ENCODE data around the gene SLC4A7. TPM values are rescaled to one million over a fixed set of nuclear protein-coding genes. Genes with fewer than 3 reads are reported as not detected.

SLC4A7 gene
- total and polyA plus RNA-seq, 10 of the 15 experiments (the other 5 are each of a cell fraction or from before 2014, with no cell fraction given) = 4.4 to 41.4 (median 18.3) TPM

DNA sequence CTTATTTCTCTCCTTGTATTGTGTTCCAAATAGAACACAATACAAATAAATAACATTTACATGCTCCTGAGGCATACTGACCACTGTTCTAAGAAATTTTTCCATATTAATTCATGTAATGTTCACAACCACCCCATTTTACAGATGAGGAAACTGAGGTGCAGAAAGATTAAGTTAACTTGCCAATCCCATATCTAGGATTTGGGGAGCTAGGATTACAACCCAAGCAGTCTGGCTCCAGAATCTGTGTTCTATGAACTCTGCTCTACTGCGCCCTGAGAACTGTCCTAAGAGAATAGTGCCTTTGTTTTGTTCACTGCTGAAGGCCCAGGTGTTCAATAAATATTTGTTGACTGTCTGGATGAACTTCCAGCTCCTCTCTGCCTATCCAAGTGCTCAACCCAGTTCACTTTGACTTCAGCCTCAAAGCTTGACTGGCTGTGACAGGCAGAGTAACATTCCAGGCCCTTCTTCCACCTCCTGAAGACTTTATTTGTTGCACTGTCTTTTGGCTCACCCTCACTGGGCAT lies 118.1 kb downstream of the SLC4A7 start:
- no peak overlapping the region for H3K4me2 ChIP-seq (ENCODE audit: control insufficient read depth, insufficient read depth)
- H3K36me3 ChIP-seq (ENCODE audit: control insufficient read depth in 2 of 2, insufficient read depth in 2 of 2, low read length in 1 of 2) = no peaks in the 10 kb centered on the region
- no peak overlapping the region for H3K9ac ChIP-seq (ENCODE audit: control insufficient read depth, insufficient read depth, low read length)
- no peaks in the 10 kb centered on the region for H3K9me3 ChIP-seq (replicated peaks; ENCODE audit: control insufficient read depth, insufficient read depth, low read length)
- H4K20me1 ChIP-seq (ENCODE audit: control insufficient read depth, insufficient read depth) = no peaks in the 10 kb centered on the region
- ChIA-PET RAD21 (ENCODE audit: unreplicated experiment) (interaction anchor here (0.6 to 0.7 kb wide), 4 partner anchors 9 to 360 kb away, joined by 3 to 4 read pairs (median 3); no protein-coding TSS in a partner anchor), SMC1A (ENCODE audit: uncharacterized antibody, unreplicated experiment) (interaction anchor here (0.8 to 3.2 kb wide), 5 partner anchors 8 to 315 kb away, joined by 3 to 16 read pairs (median 5); no protein-coding TSS in a partner anchor), POLR2A (interaction anchor here (0.7 kb wide), 1 partner anchor 598 kb away, joined by 6 read pairs; no protein-coding TSS in a partner anchor), CTCF (interaction anchor here (0.9 to 1.8 kb wide), 3 partner anchors 8 to 48 kb away, joined by 4 to 5 read pairs (median 5); no protein-coding TSS in a partner anchor)
- DNase-seq (ENCODE audit: low read depth, low spot score) (no peak), FAIRE-seq (no peak), ATAC-seq (no peak)
- BruUV-seq (replicated peaks) = no TSS peak
- in situ Hi-C loops (cut with MboI) = no loop called here
- no peak overlapping the region for H3K4me3 ChIP-seq
- no peak overlapping the region for H2AFZ ChIP-seq (ENCODE audit: control insufficient read depth, low read depth, low read length)
- H3K79me2 ChIP-seq (ENCODE audit: control insufficient read depth, insufficient read depth, low read length) = no peaks in the 10 kb centered on the region
- 50% methylated on average over 1 of the region's 1 CpG for WGBS (ENCODE audit: insufficient coverage, insufficient replicate concordance, low lambda C conversion rate, missing lambda C conversion rate)
- H3K4me1 ChIP-seq (ENCODE audit: control insufficient read depth, insufficient read depth, low read length) = no peaks in the 10 kb centered on the region
- H3K27ac ChIP-seq (ENCODE audit: control insufficient read depth, insufficient read depth) = no peak overlapping the region
- intact Hi-C loops (cut with micrococcal nuclease; ENCODE audit: unreplicated experiment) = no loop called here
- no peaks in the 10 kb centered on the region for H3K27me3 ChIP-seq (replicated peaks in 1 of 2; ENCODE audit: control insufficient read depth in 2 of 2, insufficient read depth in 2 of 2, low read length in 1 of 2)
- TF ChIP-seq, protein P1, sequence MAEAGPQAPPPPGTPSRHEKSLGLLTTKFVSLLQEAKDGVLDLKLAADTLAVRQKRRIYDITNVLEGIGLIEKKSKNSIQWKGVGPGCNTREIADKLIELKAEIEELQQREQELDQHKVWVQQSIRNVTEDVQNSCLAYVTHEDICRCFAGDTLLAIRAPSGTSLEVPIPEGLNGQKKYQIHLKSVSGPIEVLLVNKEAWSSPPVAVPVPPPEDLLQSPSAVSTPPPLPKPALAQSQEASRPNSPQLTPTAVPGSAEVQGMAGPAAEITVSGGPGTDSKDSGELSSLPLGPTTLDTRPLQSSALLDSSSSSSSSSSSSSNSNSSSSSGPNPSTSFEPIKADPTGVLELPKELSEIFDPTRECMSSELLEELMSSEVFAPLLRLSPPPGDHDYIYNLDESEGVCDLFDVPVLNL (IDR thresholded peaks at IDR 0.05; ENCODE audit: low read depth, low read length) = no peak
- TF ChIP-seq SUPT20H (IDR thresholded peaks at IDR 0.05; ENCODE audit: borderline replicate concordance, control insufficient read depth, low read depth, low read length) = no peak
- no peak for TF ChIP-seq HDAC2 (IDR thresholded peaks at IDR 0.05)
- TF ChIP-seq NR2C2 (IDR thresholded peaks at IDR 0.05; ENCODE audit: borderline replicate concordance, control insufficient read depth, insufficient read length, low read depth) = no peak
- TF ChIP-seq ETV6 (conservative IDR thresholded peaks at IDR 0.05 in 1 of 2, IDR thresholded peaks at IDR 0.05 in 1 of 2; ENCODE audit: borderline replicate concordance in 1 of 2, low read depth in 1 of 2) = no peak
- TF ChIP-seq, protein P2, sequence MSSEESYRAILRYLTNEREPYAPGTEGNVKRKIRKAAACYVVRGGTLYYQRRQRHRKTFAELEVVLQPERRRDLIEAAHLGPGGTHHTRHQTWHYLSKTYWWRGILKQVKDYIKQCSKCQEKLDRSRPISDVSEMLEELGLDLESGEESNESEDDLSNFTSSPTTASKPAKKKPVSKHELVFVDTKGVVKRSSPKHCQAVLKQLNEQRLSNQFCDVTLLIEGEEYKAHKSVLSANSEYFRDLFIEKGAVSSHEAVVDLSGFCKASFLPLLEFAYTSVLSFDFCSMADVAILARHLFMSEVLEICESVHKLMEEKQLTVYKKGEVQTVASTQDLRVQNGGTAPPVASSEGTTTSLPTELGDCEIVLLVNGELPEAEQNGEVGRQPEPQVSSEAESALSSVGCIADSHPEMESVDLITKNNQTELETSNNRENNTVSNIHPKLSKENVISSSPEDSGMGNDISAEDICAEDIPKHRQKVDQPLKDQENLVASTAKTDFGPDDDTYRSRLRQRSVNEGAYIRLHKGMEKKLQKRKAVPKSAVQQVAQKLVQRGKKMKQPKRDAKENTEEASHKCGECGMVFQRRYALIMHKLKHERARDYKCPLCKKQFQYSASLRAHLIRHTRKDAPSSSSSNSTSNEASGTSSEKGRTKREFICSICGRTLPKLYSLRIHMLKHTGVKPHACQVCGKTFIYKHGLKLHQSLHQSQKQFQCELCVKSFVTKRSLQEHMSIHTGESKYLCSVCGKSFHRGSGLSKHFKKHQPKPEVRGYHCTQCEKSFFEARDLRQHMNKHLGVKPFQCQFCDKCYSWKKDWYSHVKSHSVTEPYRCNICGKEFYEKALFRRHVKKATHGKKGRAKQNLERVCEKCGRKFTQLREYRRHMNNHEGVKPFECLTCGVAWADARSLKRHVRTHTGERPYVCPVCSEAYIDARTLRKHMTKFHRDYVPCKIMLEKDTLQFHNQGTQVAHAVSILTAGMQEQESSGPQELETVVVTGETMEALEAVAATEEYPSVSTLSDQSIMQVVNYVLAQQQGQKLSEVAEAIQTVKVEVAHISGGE (CRISPR knock-in tag; IDR thresholded peaks at IDR 0.05) = no peak
- TF ChIP-seq, protein P3, sequence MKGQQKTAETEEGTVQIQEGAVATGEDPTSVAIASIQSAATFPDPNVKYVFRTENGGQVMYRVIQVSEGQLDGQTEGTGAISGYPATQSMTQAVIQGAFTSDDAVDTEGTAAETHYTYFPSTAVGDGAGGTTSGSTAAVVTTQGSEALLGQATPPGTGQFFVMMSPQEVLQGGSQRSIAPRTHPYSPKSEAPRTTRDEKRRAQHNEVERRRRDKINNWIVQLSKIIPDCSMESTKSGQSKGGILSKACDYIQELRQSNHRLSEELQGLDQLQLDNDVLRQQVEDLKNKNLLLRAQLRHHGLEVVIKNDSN (IDR thresholded peaks at IDR 0.05; ENCODE audit: borderline replicate concordance, extremely low read length, insufficient read depth, low read depth, low read length) = no peak
- TF ChIP-seq NFIC (IDR thresholded peaks at IDR 0.05; ENCODE audit: low read depth, low read length) = no peak
- TF ChIP-seq CHD4 (IDR thresholded peaks at IDR 0.05) = no peak
- no peak for TF ChIP-seq BMI1 (IDR thresholded peaks at IDR 0.05; ENCODE audit: borderline replicate concordance)
- TF ChIP-seq CBX3 (IDR thresholded peaks at IDR 0.05; ENCODE audit: borderline replicate concordance, low read depth) = no peak
- no peak for TF ChIP-seq LARP7 (IDR thresholded peaks at IDR 0.05)
- TF ChIP-seq, protein P4, sequence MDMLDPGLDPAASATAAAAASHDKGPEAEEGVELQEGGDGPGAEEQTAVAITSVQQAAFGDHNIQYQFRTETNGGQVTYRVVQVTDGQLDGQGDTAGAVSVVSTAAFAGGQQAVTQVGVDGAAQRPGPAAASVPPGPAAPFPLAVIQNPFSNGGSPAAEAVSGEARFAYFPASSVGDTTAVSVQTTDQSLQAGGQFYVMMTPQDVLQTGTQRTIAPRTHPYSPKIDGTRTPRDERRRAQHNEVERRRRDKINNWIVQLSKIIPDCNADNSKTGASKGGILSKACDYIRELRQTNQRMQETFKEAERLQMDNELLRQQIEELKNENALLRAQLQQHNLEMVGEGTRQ (IDR thresholded peaks at IDR 0.05; ENCODE audit: borderline replicate concordance, low read depth, low read length) = no peak
- no peak for TF ChIP-seq ZNF384 (IDR thresholded peaks at IDR 0.05; ENCODE audit: borderline replicate concordance, low read depth, low read length)
- TF ChIP-seq YBX1 (IDR thresholded peaks at IDR 0.05) = no peak
- no peak for TF ChIP-seq RELA (IDR thresholded peaks at IDR 0.05; ENCODE audit: borderline replicate concordance, partially characterized antibody)

Measured in GM12878 (cell line).